GM19463 (cell line): ENCODE data around the gene ZMAT3.
A peak's percentile ranks its signal among the peaks of the same experiment; 100 is the strongest.
"Not testable (repeated sequence)": the region's sequence is repeated elsewhere in the genome, so short reads cannot be mapped to it uniquely, and the experiment has no call there.

Experiments
- ATAC-seq: cut with Tn5 transposase; IDR thresholded peaks from one replicate; pipeline ENCODE4 v1.9.1; 2021; ENCODE audit warnings: mild to moderate bottlenecking, moderate library complexity; ENCODE audit not compliant: unreplicated experiment

ZMAT3 gene

GRCh38 chr3:179069762-179070390, 1.7 kb downstream of the ZMAT3 start:
- ATAC-seq, result no peak

- no peak for ATAC-seq
These were observed 2.7 kb downstream of the ZMAT3 start for GRCh38 chr3:179068779-179069530.

GRCh38 chr3:179067839-179068238, 3.8 kb downstream of the ZMAT3 start:
- no peak for ATAC-seq

- no peak for ATAC-seq
These were observed 4.3 kb downstream of the ZMAT3 start for GRCh38 chr3:179067291-179067690.

- no peak for ATAC-seq
These were observed 7.6 kb downstream of the ZMAT3 start for GRCh38 chr3:179063945-179064560.

- ATAC-seq, result no peak
These were observed 15.3 kb downstream of the ZMAT3 start for GRCh38 chr3:179056326-179056725.

- not testable (repeated sequence) for ATAC-seq
These were observed 17.0 kb downstream of the ZMAT3 start for GRCh38 chr3:179054565-179054964.

- peak; percentile 83 for ATAC-seq
These were observed 24.9 kb downstream of the ZMAT3 start for GRCh38 chr3:179046497-179047353.

- ATAC-seq, result peak; percentile 41
These were observed 25.7 kb downstream of the ZMAT3 start for GRCh38 chr3:179045719-179046402.

GRCh38 chr3:179038899-179039251, 32.7 kb downstream of the ZMAT3 start:
- not testable (repeated sequence) for ATAC-seq

GRCh38 chr3:179038216-179038898, 33.3 kb downstream of the ZMAT3 start:
- no peak for ATAC-seq

GRCh38 chr3:179037351-179037750, 34.3 kb downstream of the ZMAT3 start:
- ATAC-seq, result no peak

GRCh38 chr3:179036626-179037300, 34.8 kb downstream of the ZMAT3 start:
- no peak for ATAC-seq

GRCh38 chr3:179036226-179036625, 35.4 kb downstream of the ZMAT3 start:
- ATAC-seq, result no peak

- ATAC-seq, result no peak
These were observed 36.4 kb downstream of the ZMAT3 start for GRCh38 chr3:179035232-179035631.

GRCh38 chr3:179033304-179033657, 38.3 kb downstream of the ZMAT3 start:
- not testable (repeated sequence) for ATAC-seq

- ATAC-seq, result not testable (repeated sequence)
These were observed 38.9 kb downstream of the ZMAT3 start for GRCh38 chr3:179032454-179033303.

- no peak for ATAC-seq
These were observed 42.5 kb downstream of the ZMAT3 start for GRCh38 chr3:179029096-179029495.

GRCh38 chr3:179028408-179028807, 43.2 kb downstream of the ZMAT3 start:
- ATAC-seq, result no peak
